EL (cell line): Measurements from ENCODE around the gene SPARCL1.

Source experiments
- DNase-seq: peaks from one replicate; pipeline ENCODE4 v3.0.0-alpha.2; 2016

SPARCL1 gene

GRCh38 chr4:87433342-87433741 lies 95.8 kb downstream of the SPARCL1 start:
- no peak for DNase-seq

GRCh38 chr4:87430038-87430437 lies 99.1 kb downstream of the SPARCL1 start:
- no peak for DNase-seq

GRCh38 chr4:87428979-87429378 lies 100.2 kb downstream of the SPARCL1 start:
- no peak for DNase-seq

GRCh38 chr4:87427518-87427868 lies 101.7 kb downstream of the SPARCL1 start:
- DNase-seq: no peak

- no peak for DNase-seq
These were observed 102.2 kb downstream of the SPARCL1 start for GRCh38 chr4:87426865-87427517.

DNA sequence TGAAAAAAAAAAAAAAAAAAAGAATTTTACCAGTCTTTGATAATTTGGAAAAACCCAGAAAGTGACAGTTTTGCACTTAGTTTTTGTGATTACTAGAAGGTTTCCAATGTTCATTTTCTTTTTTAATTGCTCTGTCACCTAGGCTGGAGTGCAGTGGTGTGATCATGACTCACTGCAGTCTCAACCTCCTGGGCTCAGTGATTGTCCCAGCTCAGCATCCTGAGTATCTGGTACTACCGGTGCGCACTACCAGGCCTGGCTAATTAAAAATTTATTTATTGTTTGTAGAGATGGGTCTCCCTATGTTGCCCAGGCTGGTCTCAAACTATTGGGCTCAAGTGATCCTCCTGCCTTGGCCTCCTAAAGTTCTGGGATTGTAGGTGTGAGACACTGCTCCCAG lies 103.5 kb downstream of the SPARCL1 start:
- peak; percentile 14 for DNase-seq

GRCh38 chr4:87424099-87424543 lies 105.1 kb downstream of the SPARCL1 start:
- DNase-seq: peak; percentile 7
